Coronary artery (tissue), 2 donors: ENCODE measurements around the gene CD40.
A peak's percentile ranks its signal among the peaks of the same experiment; 100 is the strongest.
"Not testable (repeated sequence)": the region's sequence is repeated elsewhere in the genome, so short reads cannot be mapped to it uniquely, and the experiment has no call there.

Experiments used
- DNase-seq: peaks from one replicate; pipeline ENCODE4 v3.0.0-alpha.2; 2017; ENCODE audit warnings: low spot score
- H3K27ac ChIP-seq, 2 donors: fragments of 200-600 bp; sonication (generic); one replicate each; pipeline ENCODE4 v1.5.1; 2016 to 2019
- H3K4me3 ChIP-seq: fragments of 200-600 bp; sonication (generic); 2 replicates; pipeline ENCODE4 v1.5.1; 2016; ENCODE audit warnings: mild to moderate bottlenecking, moderate library complexity
- TF ChIP-seq, protein P1 (sequence below): fragments of 200-600 bp; sonication (generic); IDR thresholded peaks from one replicate; pipeline ENCODE4 v1.5.1; 2019; ENCODE audit warnings: antibody characterized with exemption

Gene CD40

DNA sequence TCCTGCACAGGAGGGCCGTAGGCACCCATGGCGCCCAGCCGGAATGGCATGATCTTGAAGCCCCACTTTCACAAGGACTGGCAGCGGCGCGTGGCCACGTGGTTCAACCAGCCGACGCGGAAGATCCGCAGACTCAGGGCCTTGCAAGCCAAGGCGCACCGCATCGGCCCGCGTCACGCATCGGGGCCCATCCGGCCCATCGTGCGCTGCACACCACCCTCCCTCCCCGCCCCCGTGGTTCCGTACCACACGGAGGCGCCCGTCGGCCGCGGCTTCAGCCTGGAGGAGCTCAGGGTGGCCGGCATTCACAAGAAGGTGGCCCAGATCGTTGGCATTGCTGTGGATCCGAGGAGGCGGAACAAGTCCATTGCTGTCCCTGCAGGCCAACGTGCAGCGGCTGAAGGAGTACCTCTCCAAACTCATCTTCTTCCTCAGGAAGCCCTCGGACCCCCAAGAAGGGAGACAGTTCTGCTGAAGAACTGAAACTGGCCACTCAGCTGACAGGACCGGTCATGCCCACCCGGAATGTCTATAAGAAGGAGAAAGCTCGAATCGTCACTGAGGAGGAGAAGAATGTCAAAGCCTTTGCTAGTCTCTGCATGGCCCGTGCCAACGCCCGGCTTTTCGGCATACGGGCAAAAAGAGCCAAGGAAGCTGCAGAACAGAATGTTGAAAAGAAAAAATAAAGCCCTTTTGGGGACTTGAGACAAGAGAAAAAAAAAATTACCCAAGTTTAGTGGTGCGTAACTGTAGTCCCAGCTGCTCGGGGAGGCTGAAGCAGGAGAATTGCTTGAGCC lies 18.4 kb upstream of the CD40 start:
- DNase-seq, result no peak
- Histone ChIP-seq H3K27ac (no peak overlapping the region), H3K4me3 (peak overlapping the region; percentile 12)
- TF ChIP-seq, protein P1, sequence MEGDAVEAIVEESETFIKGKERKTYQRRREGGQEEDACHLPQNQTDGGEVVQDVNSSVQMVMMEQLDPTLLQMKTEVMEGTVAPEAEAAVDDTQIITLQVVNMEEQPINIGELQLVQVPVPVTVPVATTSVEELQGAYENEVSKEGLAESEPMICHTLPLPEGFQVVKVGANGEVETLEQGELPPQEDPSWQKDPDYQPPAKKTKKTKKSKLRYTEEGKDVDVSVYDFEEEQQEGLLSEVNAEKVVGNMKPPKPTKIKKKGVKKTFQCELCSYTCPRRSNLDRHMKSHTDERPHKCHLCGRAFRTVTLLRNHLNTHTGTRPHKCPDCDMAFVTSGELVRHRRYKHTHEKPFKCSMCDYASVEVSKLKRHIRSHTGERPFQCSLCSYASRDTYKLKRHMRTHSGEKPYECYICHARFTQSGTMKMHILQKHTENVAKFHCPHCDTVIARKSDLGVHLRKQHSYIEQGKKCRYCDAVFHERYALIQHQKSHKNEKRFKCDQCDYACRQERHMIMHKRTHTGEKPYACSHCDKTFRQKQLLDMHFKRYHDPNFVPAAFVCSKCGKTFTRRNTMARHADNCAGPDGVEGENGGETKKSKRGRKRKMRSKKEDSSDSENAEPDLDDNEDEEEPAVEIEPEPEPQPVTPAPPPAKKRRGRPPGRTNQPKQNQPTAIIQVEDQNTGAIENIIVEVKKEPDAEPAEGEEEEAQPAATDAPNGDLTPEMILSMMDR, result no peak

DNA sequence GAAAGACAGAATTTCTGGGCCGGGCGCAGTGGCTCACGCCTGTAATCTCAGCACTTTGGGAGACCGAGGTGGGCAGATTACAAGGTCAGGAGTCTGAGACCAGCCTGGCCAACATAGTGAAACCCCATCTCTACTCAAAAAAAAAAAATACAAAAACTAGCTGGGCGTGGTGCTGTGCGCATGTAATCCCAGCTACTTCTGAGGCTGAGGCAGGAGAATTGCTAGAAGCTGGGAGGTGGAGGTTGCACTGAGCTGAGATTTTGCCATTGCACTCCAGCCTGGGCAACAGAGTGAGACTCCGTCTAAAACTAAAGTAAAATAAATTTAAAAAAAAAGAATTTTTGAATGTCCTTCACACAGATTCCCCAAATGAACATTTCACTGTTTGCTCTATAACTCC lies 17.7 kb upstream of the CD40 start:
- not testable (repeated sequence) for H3K27ac ChIP-seq, H3K4me3 ChIP-seq, DNase-seq

DNA sequence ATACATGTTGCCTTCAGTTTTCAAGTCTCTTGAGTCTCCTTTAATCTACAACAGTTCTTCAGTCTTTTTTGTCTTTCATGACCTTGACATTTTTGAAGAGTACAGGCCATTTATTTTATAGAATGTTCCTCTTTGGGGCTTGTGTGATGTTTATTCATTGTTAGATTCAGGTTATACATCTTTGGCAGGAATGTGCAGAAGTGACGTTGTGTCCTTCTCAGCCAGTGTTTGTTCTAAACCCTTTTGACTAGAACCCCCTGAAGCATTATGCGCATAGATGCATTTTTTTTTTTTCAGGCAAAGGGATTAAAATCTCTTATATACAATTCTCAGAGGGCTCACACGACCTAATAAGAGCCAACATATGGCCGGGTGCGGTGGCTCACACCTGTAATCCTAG lies 17.1 kb upstream of the CD40 start:
- Histone ChIP-seq H3K27ac (no peak overlapping the region), H3K4me3 (no peak overlapping the region)
- no peak for DNase-seq
- TF ChIP-seq, protein P1, result no peak

DNA sequence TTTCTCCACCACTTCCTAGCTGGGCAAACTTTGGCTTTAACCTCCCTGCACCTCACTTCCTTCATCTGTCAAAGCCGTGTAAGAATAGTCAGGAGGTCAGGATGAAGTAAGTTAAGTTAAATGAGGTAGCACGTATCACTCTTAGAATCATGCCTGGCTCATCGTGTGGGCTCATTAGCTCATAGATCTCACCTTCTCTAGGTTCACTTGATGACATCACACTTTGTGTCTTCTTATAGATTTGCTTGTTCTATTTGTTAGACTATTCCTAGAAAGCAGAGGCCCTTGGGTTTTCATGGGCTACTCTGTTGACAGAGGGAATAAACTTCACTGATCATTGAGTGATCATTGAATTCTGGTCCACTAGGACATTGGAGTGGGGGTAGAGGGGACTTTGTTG lies 16.2 kb upstream of the CD40 start:
- DNase-seq, result no peak
- Histone ChIP-seq H3K4me3 (no peak overlapping the region), H3K27ac (no peak overlapping the region)
- TF ChIP-seq, protein P1, result no peak

DNA sequence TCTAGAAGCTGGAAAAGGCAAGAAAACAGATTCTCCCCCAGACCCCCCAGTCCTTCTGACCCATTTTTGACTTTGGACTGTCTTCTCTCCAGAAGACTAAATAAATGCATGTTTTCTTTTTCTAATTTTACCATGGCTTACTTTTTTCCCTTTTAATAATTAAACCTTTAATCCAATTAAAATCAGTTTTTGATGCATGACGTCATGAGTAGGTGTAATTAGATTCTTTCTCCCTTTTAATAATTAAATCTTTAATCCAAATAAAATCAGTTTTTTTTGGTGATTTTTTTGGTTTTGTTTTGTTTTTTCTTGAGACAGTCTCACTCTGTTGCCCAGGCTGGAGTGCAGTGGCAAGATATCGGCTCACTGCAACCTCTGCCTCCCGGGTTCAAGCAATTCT lies 15.2 kb upstream of the CD40 start:
- no peak for DNase-seq
- Histone ChIP-seq H3K4me3 (no peak overlapping the region), H3K27ac (no peak overlapping the region)
- TF ChIP-seq, protein P1, result no peak

DNA sequence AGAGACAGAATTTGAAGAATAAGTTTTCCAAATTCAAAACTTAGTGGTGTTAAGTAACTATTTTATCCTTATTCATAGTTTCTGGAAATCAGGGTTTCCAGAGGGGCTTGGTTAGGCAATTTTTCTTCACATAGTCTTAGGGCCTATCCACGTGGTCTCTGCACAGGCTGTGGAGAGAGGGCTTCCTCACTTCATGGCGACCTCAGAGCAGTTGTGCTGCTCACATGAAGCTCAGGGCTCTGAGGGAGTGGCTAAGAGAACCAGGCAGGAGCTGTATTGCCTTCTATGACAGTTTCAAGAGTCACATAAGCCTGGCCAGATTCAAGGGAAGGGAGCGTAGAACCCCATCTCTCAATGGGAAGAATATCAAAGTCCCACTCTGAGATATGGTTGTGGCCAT lies 13.9 kb upstream of the CD40 start:
- no peak overlapping the region for H3K4me3 ChIP-seq
- H3K27ac ChIP-seq, result no peak overlapping the region
- DNase-seq, result no peak
- TF ChIP-seq, protein P1, result no peak

DNA sequence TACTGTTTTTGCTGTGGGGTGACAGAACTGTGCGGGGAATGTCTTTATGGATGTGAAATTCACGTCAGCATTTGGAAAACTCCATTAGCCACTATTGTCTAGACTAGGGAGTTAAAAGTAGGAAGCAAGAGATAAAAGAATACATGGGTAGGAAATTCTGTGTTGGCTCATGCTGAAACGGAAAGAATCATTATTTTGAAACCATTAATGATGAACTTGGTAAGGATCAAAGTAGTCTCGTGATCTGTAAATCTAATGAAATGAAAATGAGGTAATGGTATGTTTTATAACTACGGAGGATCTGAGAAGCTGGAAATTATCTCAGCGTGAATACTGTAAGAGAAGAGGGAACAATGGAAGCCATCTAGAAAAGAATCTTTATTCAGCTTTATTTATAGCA lies 11.1 kb upstream of the CD40 start:
- DNase-seq, result no peak
- no peak overlapping the region for H3K4me3 ChIP-seq
- TF ChIP-seq, protein P1, result no peak
- no peak overlapping the region for H3K27ac ChIP-seq
